ENCODE results near the gene SDHC. TPM values are rescaled to one million over a fixed set of nuclear protein-coding genes. Genes with fewer than 3 reads are reported as not detected.

SDHC gene
- total and polyA plus RNA-seq, 5 donors from 2014 or later = 80.9 to 294 (median 236) TPM

GRCh38 chr1:161367684-161368400 is 53.7 kb downstream of the SDHC start, which contains the start of gene CFAP126:
CFAP126 (minus strand) TSS chr1:161367876; CDS start chr1:161367868, 8 bp downstream.
- Mint-ChIP-seq H3K4me1 (peaks cover 6 to 15% (median 7%) of the 10 kb centered on the region in 4 donors), H3K36me3 (peaks cover 26% of the 10 kb centered on the region), H3K27me3 (no peaks in the 10 kb centered on the region), H3K4me3 (no peak within 1 kb of the TSS), H3K27ac (peak within 1 kb of the TSS; percentile 66 to 85 (median 75)), H3K9me3 (no peaks in the 10 kb centered on the region)
- no peaks in the 10 kb centered on the region for H3K27me3 ChIP-seq (ENCODE audit: control insufficient read depth, insufficient read depth, low read length)
- H3K4me1 ChIP-seq (ENCODE audit: control insufficient read depth, insufficient read depth, low read length, poor library complexity, severe bottlenecking) = no peaks in the 10 kb centered on the region
- DNase-seq (peak; percentile 37 to 66 (median 64)), ATAC-seq (ENCODE audit: low read depth in 2 of 2) (peak; percentile 96 to 99)
- H3K36me3 ChIP-seq (ENCODE audit: control insufficient read depth, insufficient read depth, low read length) = peaks cover 16% of the 10 kb centered on the region
- H3K9me3 ChIP-seq (ENCODE audit: control insufficient read depth in 2 of 2, low read length in 2 of 2) = no peaks in the 10 kb centered on the region
- H3K4me3 ChIP-seq (ENCODE audit: low read depth, low read length) = no peak within 1 kb of the TSS
- H3K27ac ChIP-seq (ENCODE audit: insufficient read depth, low read length, poor library complexity, severe bottlenecking) = peak within 1 kb of the TSS; percentile 64

- no peak overlapping the region for H3K27ac Mint-ChIP-seq
- Histone ChIP-seq H3K4me1 (ENCODE audit: control insufficient read depth, insufficient read depth, low read length, poor library complexity, severe bottlenecking) (no peaks in the 10 kb centered on the region), H3K27me3 (ENCODE audit: control insufficient read depth, insufficient read depth, low read length) (no peaks in the 10 kb centered on the region), H3K27ac (ENCODE audit: insufficient read depth, low read length, poor library complexity, severe bottlenecking) (no peak overlapping the region), H3K9me3 (ENCODE audit: control insufficient read depth in 2 of 2, low read length in 2 of 2) (no peaks in the 10 kb centered on the region), H3K36me3 (ENCODE audit: control insufficient read depth, insufficient read depth, low read length) (no peaks in the 10 kb centered on the region), H3K4me3 (ENCODE audit: low read depth, low read length) (no peak overlapping the region)
- H3K36me3 Mint-ChIP-seq = no peaks in the 10 kb centered on the region
- DNase-seq = no peak
- H3K27me3 Mint-ChIP-seq = no peaks in the 10 kb centered on the region
- H3K4me3 Mint-ChIP-seq = no peak overlapping the region
- ATAC-seq (ENCODE audit: low read depth in 2 of 2) = no peak
- no peaks in the 10 kb centered on the region for H3K4me1 Mint-ChIP-seq
- H3K9me3 Mint-ChIP-seq = no peaks in the 10 kb centered on the region
These were observed 59.3 kb downstream of the SDHC start for GRCh38 chr1:161373442-161373841.

GRCh38 chr1:161374373-161374772 is 60.2 kb downstream of the SDHC start:
- Mint-ChIP-seq H3K36me3 (no peaks in the 10 kb centered on the region), H3K4me1 (no peaks in the 10 kb centered on the region), H3K9me3 (no peaks in the 10 kb centered on the region), H3K4me3 (no peak overlapping the region), H3K27me3 (no peaks in the 10 kb centered on the region), H3K27ac (no peak overlapping the region)
- H3K27ac ChIP-seq (ENCODE audit: insufficient read depth, low read length, poor library complexity, severe bottlenecking) = no peak overlapping the region
- ATAC-seq (ENCODE audit: low read depth in 2 of 2) (no peak), DNase-seq (no peak)
- no peaks in the 10 kb centered on the region for H3K9me3 ChIP-seq (ENCODE audit: control insufficient read depth in 2 of 2, low read length in 2 of 2)
- no peak overlapping the region for H3K4me3 ChIP-seq (ENCODE audit: low read depth, low read length)
- H3K27me3 ChIP-seq (ENCODE audit: control insufficient read depth, insufficient read depth, low read length) = no peaks in the 10 kb centered on the region
- no peaks in the 10 kb centered on the region for H3K36me3 ChIP-seq (ENCODE audit: control insufficient read depth, insufficient read depth, low read length)
- H3K4me1 ChIP-seq (ENCODE audit: control insufficient read depth, insufficient read depth, low read length, poor library complexity, severe bottlenecking) = no peaks in the 10 kb centered on the region

- H3K9me3 ChIP-seq (ENCODE audit: control insufficient read depth in 2 of 2, low read length in 2 of 2) = no peaks in the 10 kb centered on the region
- Mint-ChIP-seq H3K27me3 (no peaks in the 10 kb centered on the region), H3K4me3 (no peak overlapping the region), H3K27ac (no peak overlapping the region), H3K9me3 (no peaks in the 10 kb centered on the region), H3K36me3 (no peaks in the 10 kb centered on the region), H3K4me1 (peaks cover 0 to 4% (median under 1%) of the 10 kb centered on the region in 4 donors)
- no peaks in the 10 kb centered on the region for H3K27me3 ChIP-seq (ENCODE audit: control insufficient read depth, insufficient read depth, low read length)
- no peak for DNase-seq
- H3K36me3 ChIP-seq (ENCODE audit: control insufficient read depth, insufficient read depth, low read length) = no peaks in the 10 kb centered on the region
- H3K4me3 ChIP-seq (ENCODE audit: low read depth, low read length) = no peak overlapping the region
- no peak overlapping the region for H3K27ac ChIP-seq (ENCODE audit: insufficient read depth, low read length, poor library complexity, severe bottlenecking)
- no peak for ATAC-seq (ENCODE audit: low read depth in 2 of 2)
- H3K4me1 ChIP-seq (ENCODE audit: control insufficient read depth, insufficient read depth, low read length, poor library complexity, severe bottlenecking) = no peaks in the 10 kb centered on the region
These were observed 63.8 kb downstream of the SDHC start for GRCh38 chr1:161378014-161378413.

GRCh38 chr1:161379071-161379470 is 64.9 kb downstream of the SDHC start:
- no peaks in the 10 kb centered on the region for H3K27me3 ChIP-seq (ENCODE audit: control insufficient read depth, insufficient read depth, low read length)
- Mint-ChIP-seq H3K36me3 (no peaks in the 10 kb centered on the region), H3K4me3 (no peak overlapping the region), H3K4me1 (peaks cover 0 to 4% (median 1%) of the 10 kb centered on the region in 4 donors), H3K27ac (no peak overlapping the region), H3K9me3 (no peaks in the 10 kb centered on the region), H3K27me3 (no peaks in the 10 kb centered on the region)
- H3K36me3 ChIP-seq (ENCODE audit: control insufficient read depth, insufficient read depth, low read length) = no peaks in the 10 kb centered on the region
- no peak overlapping the region for H3K27ac ChIP-seq (ENCODE audit: insufficient read depth, low read length, poor library complexity, severe bottlenecking)
- no peak overlapping the region for H3K4me3 ChIP-seq (ENCODE audit: low read depth, low read length)
- ATAC-seq (ENCODE audit: low read depth in 2 of 2) (no peak), DNase-seq (no peak)
- no peaks in the 10 kb centered on the region for H3K4me1 ChIP-seq (ENCODE audit: control insufficient read depth, insufficient read depth, low read length, poor library complexity, severe bottlenecking)
- H3K9me3 ChIP-seq (ENCODE audit: control insufficient read depth in 2 of 2, low read length in 2 of 2) = no peaks in the 10 kb centered on the region

- no peaks in the 10 kb centered on the region for H3K9me3 ChIP-seq (ENCODE audit: control insufficient read depth in 2 of 2, low read length in 2 of 2)
- Mint-ChIP-seq H3K4me3 (no peak overlapping the region), H3K27me3 (no peaks in the 10 kb centered on the region), H3K9me3 (no peaks in the 10 kb centered on the region), H3K36me3 (no peaks in the 10 kb centered on the region), H3K4me1 (peaks cover 4 to 14% (median 7%) of the 10 kb centered on the region in 4 donors), H3K27ac (no peak overlapping the region)
- ATAC-seq (ENCODE audit: low read depth in 2 of 2) (no peak), DNase-seq (no peak)
- H3K36me3 ChIP-seq (ENCODE audit: control insufficient read depth, insufficient read depth, low read length) = no peaks in the 10 kb centered on the region
- H3K4me3 ChIP-seq (ENCODE audit: low read depth, low read length) = no peak overlapping the region
- H3K27ac ChIP-seq (ENCODE audit: insufficient read depth, low read length, poor library complexity, severe bottlenecking) = no peak overlapping the region
- no peaks in the 10 kb centered on the region for H3K27me3 ChIP-seq (ENCODE audit: control insufficient read depth, insufficient read depth, low read length)
- H3K4me1 ChIP-seq (ENCODE audit: control insufficient read depth, insufficient read depth, low read length, poor library complexity, severe bottlenecking) = no peaks in the 10 kb centered on the region
These were observed 67.5 kb downstream of the SDHC start for GRCh38 chr1:161381707-161382106.

- no peaks in the 10 kb centered on the region for H3K27me3 ChIP-seq (ENCODE audit: control insufficient read depth, insufficient read depth, low read length)
- H3K36me3 Mint-ChIP-seq = no peaks in the 10 kb centered on the region
- H3K9me3 ChIP-seq (ENCODE audit: control insufficient read depth in 2 of 2, low read length in 2 of 2) = no peaks in the 10 kb centered on the region
- ATAC-seq (ENCODE audit: low read depth in 2 of 2) (peak; percentile 77 to 78), DNase-seq (peak in 2 of 3 donors; percentile 59 to 73)
- peak overlapping the region in 1 of 4 donors; percentile 16 for H3K4me3 Mint-ChIP-seq
- H3K4me1 Mint-ChIP-seq = peaks cover 4 to 21% (median 12%) of the 10 kb centered on the region in 4 donors
- peak overlapping the region in 1 of 3 donors; percentile 77 for H3K27ac Mint-ChIP-seq
- H3K27me3 Mint-ChIP-seq = no peaks in the 10 kb centered on the region
- H3K9me3 Mint-ChIP-seq = no peaks in the 10 kb centered on the region
- no peak overlapping the region for H3K4me3 ChIP-seq (ENCODE audit: low read depth, low read length)
- no peaks in the 10 kb centered on the region for H3K36me3 ChIP-seq (ENCODE audit: control insufficient read depth, insufficient read depth, low read length)
- H3K4me1 ChIP-seq (ENCODE audit: control insufficient read depth, insufficient read depth, low read length, poor library complexity, severe bottlenecking) = no peaks in the 10 kb centered on the region
- H3K27ac ChIP-seq (ENCODE audit: insufficient read depth, low read length, poor library complexity, severe bottlenecking) = no peak overlapping the region
These were observed 68.2 kb downstream of the SDHC start for GRCh38 chr1:161382214-161383019.

Measured in CD4-positive, CD25-positive, alpha-beta regulatory T cell (primary cell).